Stimulated activated CD4-positive, alpha-beta T cell treated with anti-CD3 and anti-CD28 coated beads, TNF-alpha, amount 100 ng/mL, for 1 hour (primary cell): ENCODE results near the gene RNF2.

Experiments used
- DNase-seq, 3 donors: peaks; one replicate each; pipeline ENCODE4 v3.0.0-alpha.2; 2020; ENCODE audit warnings: low read depth in 3 of 3, low spot score in 1 of 3

The RNF2 gene

DNA sequence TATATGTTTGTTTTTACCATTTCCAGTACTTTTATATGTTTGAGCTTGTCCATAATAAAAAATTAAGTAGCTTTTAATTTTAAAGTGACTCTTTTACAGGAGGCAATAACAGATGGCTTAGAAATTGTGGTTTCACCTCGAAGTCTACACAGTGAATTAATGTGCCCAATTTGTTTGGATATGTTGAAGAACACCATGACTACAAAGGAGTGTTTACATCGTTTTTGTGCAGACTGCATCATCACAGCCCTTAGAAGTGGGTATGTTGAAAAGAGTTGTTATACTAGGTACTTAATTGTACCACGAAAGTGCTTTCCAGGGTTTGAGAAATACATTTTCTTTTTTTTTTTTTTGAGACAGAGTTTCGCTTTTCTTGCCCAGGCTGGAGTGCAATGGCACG lies 46.1 kb downstream of the RNF2 start:
- no peak for DNase-seq

GRCh38 chr1:185094761-185095160 lies 49.4 kb downstream of the RNF2 start:
- DNase-seq: no peak

DNA sequence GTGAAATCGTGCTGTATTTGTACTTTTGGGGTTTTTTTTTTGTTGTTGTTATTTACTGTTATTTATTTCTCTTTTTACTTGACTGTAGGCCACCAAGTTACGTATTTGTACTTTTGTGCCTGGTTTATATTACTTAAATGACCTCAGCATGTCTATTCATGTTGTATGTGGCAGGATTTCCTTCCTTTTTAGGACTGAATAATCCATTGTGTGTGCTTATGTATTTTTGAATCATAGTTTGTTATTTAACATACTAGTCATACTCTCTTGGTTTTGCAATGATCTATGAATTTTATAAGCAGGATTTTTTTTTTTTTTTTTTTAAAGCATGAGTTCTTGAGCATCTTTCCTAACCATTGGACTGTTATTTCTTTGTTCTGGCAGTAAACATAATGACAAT lies 51.2 kb downstream of the RNF2 start:
- no peak for DNase-seq

DNA sequence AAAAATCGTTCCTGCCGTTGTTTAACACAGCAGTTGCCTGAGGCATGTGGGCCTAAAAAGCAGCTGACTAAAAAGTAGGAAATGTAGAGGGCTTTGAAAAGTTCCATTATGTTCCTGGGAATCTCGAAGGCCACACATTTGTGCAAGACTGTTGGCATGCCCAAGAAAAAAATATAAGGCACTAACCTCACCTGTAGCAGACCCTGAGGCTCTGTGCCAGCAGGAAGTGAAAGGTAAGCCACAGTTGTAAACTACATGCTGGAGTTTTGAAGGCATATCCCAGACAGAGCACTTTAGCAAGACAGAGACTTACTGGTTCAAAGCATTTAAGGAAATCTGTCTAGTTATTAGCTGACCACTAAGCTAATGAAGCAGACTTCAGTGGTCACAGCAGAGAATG lies 58.7 kb downstream of the RNF2 start:
- no peak for DNase-seq

DNA sequence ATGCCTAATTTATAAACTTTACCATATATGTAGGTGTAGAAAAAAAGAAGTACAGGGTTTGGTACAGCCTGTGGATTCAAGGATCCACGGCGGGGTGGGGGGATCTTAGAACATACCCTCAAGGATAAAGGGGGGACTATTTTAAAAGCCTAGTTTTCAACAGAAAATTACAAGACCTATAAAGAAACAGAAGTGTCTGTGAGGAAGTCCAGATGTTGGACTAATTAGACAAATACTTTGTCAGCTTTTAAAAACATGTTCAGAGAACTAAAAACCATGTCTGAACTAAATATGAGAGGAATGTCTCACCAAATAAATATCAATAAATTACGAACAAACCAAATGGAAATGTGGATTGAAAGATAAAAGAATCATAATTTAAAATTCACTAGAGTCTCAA lies 59.8 kb downstream of the RNF2 start:
- no peak for DNase-seq

- no peak for DNase-seq
Observed at GRCh38 chr1:185108321-185108720, 63.0 kb downstream of the RNF2 start.

GRCh38 chr1:185110145-185110544 lies 64.8 kb downstream of the RNF2 start:
- no peak for DNase-seq

- DNase-seq: no peak
Observed at GRCh38 chr1:185111873-185112272, 66.5 kb downstream of the RNF2 start.

- no peak for DNase-seq
Observed at GRCh38 chr1:185112356-185112755, 67.0 kb downstream of the RNF2 start.

DNA sequence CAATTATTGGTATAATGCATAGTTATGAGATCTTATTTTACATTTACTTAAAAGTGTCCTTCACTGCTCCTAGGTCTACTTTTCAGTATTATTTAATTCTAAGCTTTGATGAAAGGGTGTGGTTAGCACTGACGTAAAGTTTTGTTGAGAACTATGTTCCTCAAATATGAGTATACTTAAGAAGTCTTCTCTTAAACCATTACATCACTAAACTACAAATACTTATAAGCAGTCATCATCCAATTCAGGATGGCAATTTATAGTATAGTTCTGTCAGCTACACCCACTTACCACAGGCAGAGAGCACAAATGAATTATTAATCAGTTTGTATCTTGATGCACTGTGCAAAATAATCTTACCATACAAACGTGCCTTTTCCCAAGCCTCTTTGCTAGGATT lies 84.3 kb downstream of the RNF2 start:
- DNase-seq: no peak

DNA sequence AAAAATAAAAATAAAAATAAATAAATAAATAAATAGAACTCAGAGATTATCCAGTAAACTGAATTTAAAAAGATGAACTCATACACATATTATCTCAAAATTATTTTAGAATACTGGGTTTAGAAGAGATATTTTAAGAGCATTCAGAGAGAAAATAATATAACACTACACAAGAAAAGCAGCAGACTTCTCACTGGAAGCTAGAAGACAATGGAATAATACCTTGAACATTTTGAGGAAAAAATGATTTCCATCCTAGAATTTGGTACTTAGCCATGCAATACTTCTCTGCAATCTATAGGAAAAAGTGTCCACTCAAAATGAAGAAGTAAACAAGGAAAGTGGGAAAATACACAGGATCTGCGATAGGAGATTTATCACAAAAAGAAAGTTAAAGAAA lies 87.2 kb downstream of the RNF2 start:
- DNase-seq: no peak

DNA sequence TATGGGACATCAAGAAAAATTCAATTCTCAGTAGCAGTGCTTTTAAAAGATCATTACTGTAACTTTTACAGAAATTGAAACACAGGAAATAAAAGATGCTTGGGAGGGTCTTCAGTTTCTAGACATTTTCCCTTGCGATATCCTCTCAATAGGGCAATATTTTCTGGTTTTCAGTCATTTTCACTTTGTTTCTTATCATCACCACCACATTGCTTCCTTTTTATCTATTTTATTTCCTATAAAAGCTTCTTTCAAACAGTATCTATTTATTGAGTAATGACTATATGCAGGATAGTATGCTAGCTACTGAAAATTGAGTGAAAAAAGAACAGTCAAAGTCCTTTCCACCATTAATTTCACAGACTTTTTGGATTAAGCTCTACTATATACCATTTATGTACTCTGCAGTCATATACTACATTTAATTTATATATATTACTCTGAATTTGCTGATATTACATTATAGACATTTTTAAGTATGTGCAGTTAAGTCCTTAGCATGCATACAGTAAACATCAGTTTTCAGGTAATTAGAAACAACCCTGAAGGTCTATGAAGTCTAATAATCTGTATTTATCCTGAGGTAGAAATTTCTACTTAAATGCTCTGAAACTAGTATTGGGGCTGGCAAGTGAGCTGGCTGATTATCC lies 92.7 kb downstream of the RNF2 start:
- DNase-seq: no peak

DNA sequence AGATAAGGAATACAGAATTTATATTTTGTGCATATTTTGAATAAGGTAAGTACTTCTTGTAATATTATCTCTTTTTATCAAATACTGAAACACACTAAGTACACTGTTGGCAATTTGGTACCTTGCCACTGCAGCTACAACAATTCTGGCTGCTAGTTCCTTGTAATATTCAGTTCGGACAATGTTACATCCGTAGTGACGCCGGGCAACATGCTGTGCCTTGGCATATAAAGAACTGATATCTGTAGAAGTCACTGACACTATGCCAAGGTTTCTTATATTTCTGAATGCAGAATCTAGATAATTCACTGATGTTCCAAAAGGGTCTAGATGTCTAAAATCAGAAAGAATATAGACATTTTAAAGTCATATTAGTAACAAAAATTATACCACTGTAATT lies 93.9 kb downstream of the RNF2 start:
- DNase-seq: no peak

- DNase-seq: no peak
Observed at GRCh38 chr1:185144233-185144632, 98.9 kb downstream of the RNF2 start.

DNA sequence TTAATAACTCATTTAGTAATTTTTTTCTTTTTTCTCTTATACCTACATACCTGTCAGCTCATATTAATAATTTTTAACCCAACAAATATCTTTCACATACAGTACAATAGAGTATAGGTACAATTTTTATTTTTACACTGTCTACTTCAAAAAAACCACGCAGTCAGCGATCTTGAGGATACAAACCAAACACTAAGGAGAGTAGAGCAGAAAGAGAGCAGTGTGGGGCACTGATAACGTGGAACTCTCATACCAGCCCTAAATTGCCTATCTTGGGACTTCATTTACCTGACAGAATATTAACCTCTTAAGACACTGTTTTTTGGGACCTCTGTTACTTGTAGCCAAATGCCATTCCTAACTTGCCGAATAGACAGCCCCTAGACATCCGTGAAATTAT lies 105.9 kb downstream of the RNF2 start:
- no peak for DNase-seq
